ENCODE results near the gene HOXB6.

Gene HOXB6

GRCh38 chr17:48634493-48635208, 29.9 kb upstream of the HOXB6 start:
- no peak for DNase-seq (ENCODE audit: low read depth in 2 of 2)

DNA sequence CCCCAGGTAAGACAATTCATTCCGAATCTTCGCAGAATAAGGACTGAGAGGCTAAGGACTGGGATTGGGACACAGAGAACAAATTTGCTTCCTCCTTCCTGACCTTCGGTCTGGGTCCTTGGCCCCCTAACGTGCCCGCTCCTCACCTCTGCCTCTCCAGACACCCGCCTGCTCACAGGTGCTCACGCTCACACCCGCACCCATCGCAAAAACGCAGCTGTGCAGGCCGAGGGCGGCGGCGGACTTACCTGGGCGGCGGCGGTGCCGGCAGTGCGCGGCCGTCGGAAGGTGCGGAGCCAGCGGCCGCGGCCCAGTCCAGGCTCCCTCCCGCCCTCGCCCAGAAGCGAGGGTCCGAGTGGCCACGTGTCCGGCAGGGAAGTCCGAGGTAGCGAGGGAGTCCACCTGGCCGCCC, 28.5 kb upstream of the HOXB6 start:
- DNase-seq (ENCODE audit: low read depth in 2 of 2), result no peak

- DNase-seq (ENCODE audit: low read depth in 2 of 2), result no peak
Measured at GRCh38 chr17:48632579-48633265, 27.9 kb upstream of the HOXB6 start.

GRCh38 chr17:48631693-48632578, 27.1 kb upstream of the HOXB6 start:
- DNase-seq (ENCODE audit: low read depth in 2 of 2), result no peak

- no peak for DNase-seq (ENCODE audit: low read depth in 2 of 2)
Measured at GRCh38 chr17:48630925-48631692, 26.3 kb upstream of the HOXB6 start.

DNA sequence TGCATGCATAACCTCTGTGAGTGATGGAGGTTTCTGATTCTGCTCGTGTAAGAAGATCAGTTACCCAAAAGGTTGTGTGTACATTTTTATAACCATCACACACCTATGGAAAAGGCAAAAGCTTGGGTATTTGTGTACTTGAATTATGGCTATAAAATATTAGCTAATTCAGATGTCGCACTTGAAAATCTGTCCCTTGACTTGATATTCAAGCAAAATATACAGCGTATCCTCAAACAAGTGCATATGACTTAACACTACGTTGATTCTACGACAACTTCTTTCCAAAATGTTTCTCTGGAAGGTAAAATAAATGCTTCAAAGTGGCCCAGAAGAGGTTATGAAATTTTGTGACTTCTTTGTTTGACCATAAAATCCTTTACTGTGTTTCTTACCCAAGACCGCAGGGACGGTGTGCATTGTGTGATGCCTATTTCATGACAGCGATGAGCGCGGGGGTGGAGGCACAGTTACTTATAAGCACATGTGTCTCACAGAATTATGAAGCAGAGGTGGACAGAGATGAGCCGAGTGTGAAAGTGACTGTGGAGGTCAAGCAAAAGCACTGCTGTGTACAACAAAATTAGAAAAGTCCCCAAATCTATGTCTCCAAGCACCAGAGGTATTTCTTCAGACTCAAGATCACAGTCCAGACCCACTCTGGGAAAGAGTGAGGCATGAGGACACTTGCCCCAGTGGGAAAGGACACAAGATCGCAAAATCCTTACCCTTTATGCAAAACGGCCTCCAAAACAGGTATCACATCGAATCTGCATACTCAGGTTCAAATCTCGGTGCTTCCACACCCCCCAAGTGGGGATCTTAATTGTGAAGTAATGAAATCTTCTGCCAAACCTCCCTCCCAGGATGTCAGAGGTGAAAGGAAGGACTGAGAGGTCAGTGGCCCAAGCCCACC, 25.5 kb upstream of the HOXB6 start:
- no peak for DNase-seq (ENCODE audit: low read depth in 2 of 2)

- DNase-seq (ENCODE audit: low read depth in 2 of 2), result no peak
Measured at GRCh38 chr17:48629411-48629759, 24.6 kb upstream of the HOXB6 start.

- no peak for DNase-seq (ENCODE audit: low read depth in 2 of 2)
Measured at GRCh38 chr17:48628649-48629410, 24.0 kb upstream of the HOXB6 start.

GRCh38 chr17:48627623-48628521, 23.1 kb upstream of the HOXB6 start:
- no peak for DNase-seq (ENCODE audit: low read depth in 2 of 2)

- no peak for DNase-seq (ENCODE audit: low read depth in 2 of 2)
Measured at GRCh38 chr17:48627118-48627597, 22.4 kb upstream of the HOXB6 start.

DNA sequence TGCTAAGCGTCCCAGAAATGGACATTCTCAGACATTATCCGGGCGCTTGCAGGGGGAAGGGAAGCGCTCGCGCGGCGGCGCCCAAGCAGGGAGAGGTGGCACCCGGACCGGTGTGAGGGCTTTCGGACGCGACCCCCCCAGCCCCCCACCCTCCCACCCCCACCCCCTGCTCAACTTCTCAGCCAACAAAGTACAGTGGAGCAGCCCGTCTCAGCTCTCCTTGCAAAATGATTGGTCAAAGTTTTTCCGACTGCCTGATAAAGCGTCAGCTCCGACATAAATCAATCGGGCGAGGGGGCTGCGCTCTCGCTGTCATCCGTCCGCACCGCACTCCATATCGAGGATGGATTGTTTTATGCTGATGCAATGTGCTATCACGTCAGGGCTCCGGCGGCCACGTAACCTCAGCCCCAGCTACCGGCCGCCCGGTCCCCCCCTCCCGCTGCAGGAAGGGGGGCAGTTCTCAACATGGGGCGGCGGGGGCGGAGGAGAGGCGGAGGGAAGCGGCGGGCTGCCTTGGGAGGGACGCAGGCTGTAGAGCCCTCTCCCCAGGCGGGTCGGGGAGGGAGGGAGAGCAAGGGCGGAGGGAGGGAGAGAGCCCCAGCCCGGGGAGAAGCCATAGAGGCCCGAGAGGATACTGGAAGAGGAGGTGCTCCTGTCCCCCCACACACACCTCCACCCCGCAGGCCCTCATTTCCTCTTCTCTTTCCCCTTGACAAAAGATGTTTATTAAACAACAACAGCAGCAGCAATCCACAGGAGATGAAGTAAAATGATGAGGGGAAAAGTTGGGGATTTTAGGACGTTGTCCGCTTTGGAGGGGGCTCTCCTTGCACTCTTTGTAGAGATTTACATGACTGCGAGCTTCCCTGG, 21.7 kb upstream of the HOXB6 start, which contains the start of gene HOXB9:
Gene HOXB9, minus strand, starts transcription at position 114 of the 873 bp plus-strand sequence. Its CDS starts 89 bp downstream, at position 25.
- no peak for DNase-seq (ENCODE audit: low read depth in 2 of 2)

- no peak for DNase-seq (ENCODE audit: low read depth in 2 of 2)
Measured at GRCh38 chr17:48625495-48626244, 20.9 kb upstream of the HOXB6 start.

GRCh38 chr17:48624544-48625494, 20.0 kb upstream of the HOXB6 start:
- DNase-seq (ENCODE audit: low read depth in 2 of 2), result no peak

DNA sequence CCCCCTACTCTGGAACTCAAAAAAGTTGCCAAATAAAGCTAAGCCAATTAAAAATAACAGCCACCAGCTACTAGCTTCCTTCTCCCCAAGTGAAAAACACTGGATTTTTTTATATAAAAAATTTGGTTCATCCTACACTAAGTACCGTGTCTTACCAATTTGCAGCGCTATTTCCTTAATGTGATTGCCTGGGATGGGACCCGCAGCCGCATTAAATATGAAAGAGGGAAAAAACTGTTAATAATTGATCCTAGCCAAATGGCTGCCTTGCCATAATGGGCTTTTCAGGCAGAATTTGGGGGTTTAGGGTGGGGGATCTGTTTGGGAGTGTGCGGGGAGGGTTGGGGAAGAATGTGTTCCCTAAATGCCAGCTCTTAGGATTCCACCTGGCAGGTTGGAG, 19.3 kb upstream of the HOXB6 start:
- no peak for DNase-seq (ENCODE audit: low read depth in 2 of 2)

DNA sequence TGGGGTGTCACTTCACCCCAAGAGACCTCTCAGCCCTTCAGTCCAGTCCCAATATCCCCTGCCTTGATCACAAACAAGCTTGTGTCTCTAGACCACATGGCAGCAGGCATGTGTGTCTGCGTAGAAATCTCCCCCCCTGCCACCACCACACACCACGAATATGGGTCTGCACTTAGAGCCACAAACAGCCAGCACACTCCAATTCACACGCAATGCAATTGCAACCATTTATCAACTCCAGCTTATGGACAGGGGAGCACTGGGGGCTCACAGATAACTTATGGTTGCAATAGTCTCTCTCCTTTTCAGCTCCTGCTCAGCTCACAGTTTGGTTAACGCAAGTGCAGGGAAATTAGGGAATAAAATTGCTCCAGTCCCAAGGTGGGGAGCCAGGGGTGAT, 18.8 kb upstream of the HOXB6 start:
- DNase-seq (ENCODE audit: low read depth in 2 of 2), result no peak

DNA sequence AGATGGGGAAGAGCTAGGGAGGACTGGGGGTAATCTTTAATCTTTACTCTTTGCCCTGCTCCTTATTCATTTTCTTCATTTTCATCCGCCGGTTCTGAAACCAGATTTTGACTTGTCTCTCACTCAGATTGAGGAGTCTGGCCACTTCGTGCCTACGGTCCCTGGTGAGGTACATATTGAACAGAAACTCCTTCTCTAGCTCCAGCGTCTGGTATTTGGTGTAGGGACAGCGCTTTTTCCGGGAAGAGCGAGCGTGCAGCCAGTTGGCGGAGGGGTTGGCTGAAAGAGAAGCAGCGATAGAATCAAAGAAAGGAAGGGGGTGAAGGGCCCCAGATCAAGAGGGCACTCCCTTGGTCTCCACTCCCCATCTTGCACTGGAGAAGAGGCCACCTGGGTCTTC, 18.1 kb upstream of the HOXB6 start:
- no peak for DNase-seq (ENCODE audit: low read depth in 2 of 2)

Data from stimulated activated CD8-positive, alpha-beta memory T cell treated with anti-CD3 and anti-CD28 coated beads, Interleukin-7, amount 100 ng/mL, for 1 hour (primary cell).